Parathyroid adenoma (tissue), 2 donors: Measurements from ENCODE around the gene PELO.

ENCODE experiments used
- H2AFZ ChIP-seq: fragments of 300-600 bp; sonication (generic); one replicate; pipeline ENCODE4 v1.7.0; 2017; ENCODE audit warnings: antibody characterized with exemption, mild to moderate bottlenecking
- H3K27ac ChIP-seq: fragments of 300-600 bp; sonication (generic); one replicate; pipeline ENCODE4 v1.7.0; 2017
- H3K27me3 ChIP-seq: fragments of 300-600 bp; sonication (generic); one replicate; pipeline ENCODE4 v1.7.0; 2017; ENCODE audit warnings: low read length; ENCODE audit not compliant: control insufficient read depth, insufficient read depth
- H3K36me3 ChIP-seq: fragments of 300-600 bp; sonication (generic); one replicate; pipeline ENCODE4 v1.7.0; 2017; ENCODE audit warnings: low read length; ENCODE audit not compliant: control insufficient read depth, insufficient read depth
- H3K4me1 ChIP-seq: fragments of 300-600 bp; sonication (generic); one replicate; pipeline ENCODE4 v1.7.0; 2017; ENCODE audit warnings: control low read depth
- H3K4me2 ChIP-seq: fragments of 300-600 bp; sonication (generic); one replicate; pipeline ENCODE4 v1.7.0; 2017; ENCODE audit warnings: low read length
- H3K4me3 ChIP-seq: fragments of 300-600 bp; sonication (generic); one replicate; pipeline ENCODE4 v1.7.0; 2017; ENCODE audit warnings: low read depth, low read length
- H3K79me2 ChIP-seq: fragments of 300-600 bp; sonication (generic); one replicate; pipeline ENCODE4 v1.7.0; 2017; ENCODE audit warnings: control low read depth
- H3K9ac ChIP-seq: fragments of 300-600 bp; sonication (generic); one replicate; pipeline ENCODE4 v1.7.0; 2017; ENCODE audit warnings: mild to moderate bottlenecking
- H3K9me3 ChIP-seq: fragments of 300-600 bp; sonication (generic); one replicate; pipeline ENCODE4 v1.7.0; 2017; ENCODE audit warnings: low read length; ENCODE audit not compliant: control insufficient read depth
- TF ChIP-seq, protein P1 (sequence below): fragments of 300-600 bp; sonication (generic); IDR thresholded peaks from one replicate; pipeline ENCODE4 v1.7.0; 2017; ENCODE audit warnings: antibody characterized with exemption, mild to moderate bottlenecking
- donor health status: primary hyperparathyroidism.

Gene PELO

GRCh38 chr5:52799983-52800393 is 12.3 kb downstream of the PELO start:
- Histone ChIP-seq H3K4me2 (peak overlapping the region; percentile 81), H3K36me3 (no peaks in the 10 kb centered on the region), H3K4me1 (peaks cover 9% of the 10 kb centered on the region), H3K4me3 (peak overlapping the region; percentile 76), H3K9ac (no peak overlapping the region), H3K27ac (peak overlapping the region; percentile 92), H3K79me2 (peaks cover 33% of the 10 kb centered on the region), H2AFZ (peak overlapping the region; percentile 71), H3K27me3 (no peaks in the 10 kb centered on the region), H3K9me3 (no peaks in the 10 kb centered on the region)
- TF ChIP-seq, protein P1, sequence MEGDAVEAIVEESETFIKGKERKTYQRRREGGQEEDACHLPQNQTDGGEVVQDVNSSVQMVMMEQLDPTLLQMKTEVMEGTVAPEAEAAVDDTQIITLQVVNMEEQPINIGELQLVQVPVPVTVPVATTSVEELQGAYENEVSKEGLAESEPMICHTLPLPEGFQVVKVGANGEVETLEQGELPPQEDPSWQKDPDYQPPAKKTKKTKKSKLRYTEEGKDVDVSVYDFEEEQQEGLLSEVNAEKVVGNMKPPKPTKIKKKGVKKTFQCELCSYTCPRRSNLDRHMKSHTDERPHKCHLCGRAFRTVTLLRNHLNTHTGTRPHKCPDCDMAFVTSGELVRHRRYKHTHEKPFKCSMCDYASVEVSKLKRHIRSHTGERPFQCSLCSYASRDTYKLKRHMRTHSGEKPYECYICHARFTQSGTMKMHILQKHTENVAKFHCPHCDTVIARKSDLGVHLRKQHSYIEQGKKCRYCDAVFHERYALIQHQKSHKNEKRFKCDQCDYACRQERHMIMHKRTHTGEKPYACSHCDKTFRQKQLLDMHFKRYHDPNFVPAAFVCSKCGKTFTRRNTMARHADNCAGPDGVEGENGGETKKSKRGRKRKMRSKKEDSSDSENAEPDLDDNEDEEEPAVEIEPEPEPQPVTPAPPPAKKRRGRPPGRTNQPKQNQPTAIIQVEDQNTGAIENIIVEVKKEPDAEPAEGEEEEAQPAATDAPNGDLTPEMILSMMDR, result no peak

DNA sequence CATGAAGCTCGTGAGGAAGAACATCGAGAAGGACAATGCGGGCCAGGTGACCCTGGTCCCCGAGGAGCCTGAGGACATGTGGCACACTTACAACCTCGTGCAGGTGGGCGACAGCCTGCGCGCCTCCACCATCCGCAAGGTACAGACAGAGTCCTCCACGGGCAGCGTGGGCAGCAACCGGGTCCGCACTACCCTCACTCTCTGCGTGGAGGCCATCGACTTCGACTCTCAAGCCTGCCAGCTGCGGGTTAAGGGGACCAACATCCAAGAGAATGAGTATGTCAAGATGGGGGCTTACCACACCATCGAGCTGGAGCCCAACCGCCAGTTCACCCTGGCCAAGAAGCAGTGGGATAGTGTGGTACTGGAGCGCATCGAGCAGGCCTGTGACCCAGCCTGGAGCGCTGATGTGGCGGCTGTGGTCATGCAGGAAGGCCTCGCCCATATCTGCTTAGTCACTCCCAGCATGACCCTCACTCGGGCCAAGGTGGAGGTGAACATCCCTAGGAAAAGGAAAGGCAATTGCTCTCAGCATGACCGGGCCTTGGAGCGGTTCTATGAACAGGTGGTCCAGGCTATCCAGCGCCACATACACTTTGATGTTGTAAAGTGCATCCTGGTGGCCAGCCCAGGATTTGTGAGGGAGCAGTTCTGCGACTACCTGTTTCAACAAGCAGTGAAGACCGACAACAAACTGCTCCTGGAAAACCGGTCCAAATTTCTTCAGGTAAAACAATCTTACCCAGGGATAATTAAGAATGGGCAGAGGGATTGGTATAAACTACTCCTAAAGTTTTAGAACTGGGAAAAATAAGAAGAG is 12.9 kb downstream of the PELO start:
- TF ChIP-seq, protein P1, result peak; percentile 8
- no peaks in the 10 kb centered on the region for H3K27me3 ChIP-seq
- peak overlapping the region; percentile 71 for H2AFZ ChIP-seq
- H3K4me1 ChIP-seq, result peaks cover 9% of the 10 kb centered on the region
- peak overlapping the region; percentile 76 for H3K4me3 ChIP-seq
- no peaks in the 10 kb centered on the region for H3K36me3 ChIP-seq
- H3K9me3 ChIP-seq, result no peaks in the 10 kb centered on the region
- no peak overlapping the region for H3K9ac ChIP-seq
- H3K4me2 ChIP-seq, result peak overlapping the region; percentile 81
- H3K79me2 ChIP-seq, result peaks cover 36% of the 10 kb centered on the region
- peak overlapping the region; percentile 92 for H3K27ac ChIP-seq

- H2AFZ ChIP-seq, result no peak overlapping the region
- H3K27me3 ChIP-seq, result no peaks in the 10 kb centered on the region
- TF ChIP-seq, protein P1, result no peak
- H3K79me2 ChIP-seq, result peaks cover 38% of the 10 kb centered on the region
- peaks cover 9% of the 10 kb centered on the region for H3K4me1 ChIP-seq
- peak overlapping the region; percentile 92 for H3K27ac ChIP-seq
- no peaks in the 10 kb centered on the region for H3K9me3 ChIP-seq
- H3K9ac ChIP-seq, result no peak overlapping the region
- no peaks in the 10 kb centered on the region for H3K36me3 ChIP-seq
- peak overlapping the region; percentile 81 for H3K4me2 ChIP-seq
- peak overlapping the region; percentile 76 for H3K4me3 ChIP-seq
Measured at GRCh38 chr5:52801329-52801728, 13.6 kb downstream of the PELO start.

DNA sequence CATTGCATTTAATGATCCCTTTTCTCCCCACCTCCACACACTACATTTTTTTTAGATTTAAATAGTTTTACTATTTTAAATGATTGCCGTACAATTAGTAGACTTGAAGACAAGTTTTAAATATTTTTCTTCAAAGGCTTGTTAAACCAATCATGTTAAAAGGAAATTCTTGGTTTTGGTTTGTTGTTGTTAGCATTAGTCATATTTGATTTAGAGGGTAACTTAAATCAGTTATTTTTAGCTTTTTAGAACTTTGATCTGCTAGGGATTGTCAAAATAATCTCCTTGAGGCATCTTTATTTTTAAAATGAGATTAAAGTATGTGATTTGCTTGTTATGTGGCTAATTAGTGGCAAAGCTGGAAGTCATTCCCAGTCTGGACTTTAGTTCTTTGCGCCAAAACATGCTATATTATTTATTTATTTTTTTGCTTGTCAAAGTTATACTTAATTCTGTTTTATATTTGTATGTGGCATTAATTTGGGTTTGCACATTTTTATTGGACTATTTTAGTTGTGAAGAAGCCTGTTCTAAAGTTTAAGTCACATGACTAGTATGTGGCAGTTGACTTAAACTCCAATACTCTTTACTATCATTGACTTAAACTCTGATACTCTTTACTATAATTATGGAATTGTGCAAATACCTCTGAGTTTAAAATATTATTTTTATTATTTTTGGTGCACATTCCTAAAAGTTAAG is 14.7 kb downstream of the PELO start:
- TF ChIP-seq, protein P1, result no peak
- Histone ChIP-seq H3K36me3 (no peaks in the 10 kb centered on the region), H3K4me2 (peak overlapping the region; percentile 81), H3K27me3 (no peaks in the 10 kb centered on the region), H3K9ac (no peak overlapping the region), H3K4me3 (peak overlapping the region; percentile 76), H3K27ac (no peak overlapping the region), H3K4me1 (peaks cover 7% of the 10 kb centered on the region), H3K9me3 (no peaks in the 10 kb centered on the region), H3K79me2 (peaks cover 35% of the 10 kb centered on the region), H2AFZ (no peak overlapping the region)
